ENCODE measurements around the gene COL7A1.
"Not testable (repeated sequence)": the region's sequence is repeated elsewhere in the genome, so short reads cannot be mapped to it uniquely, and the experiment has no call there.

DNA sequence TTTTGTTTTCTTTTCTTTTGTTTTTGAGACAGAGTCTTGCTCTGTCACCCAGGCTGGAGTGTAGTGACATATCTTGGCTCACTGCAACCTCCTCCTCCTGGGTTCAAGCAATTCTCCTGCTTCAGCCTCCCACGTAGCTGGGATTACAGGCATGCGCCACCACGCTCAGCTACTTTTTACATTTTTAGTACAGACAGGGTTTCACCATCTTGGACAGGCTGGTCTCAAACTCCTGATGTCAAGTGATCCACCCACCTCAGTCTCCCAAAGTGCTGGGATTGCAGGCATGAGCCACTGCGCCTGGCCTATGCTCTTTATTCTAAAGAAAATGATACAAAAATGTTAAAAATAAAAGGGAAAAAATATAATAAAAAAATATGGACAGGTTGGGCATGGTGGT is 64.4 kb downstream of the COL7A1 start:
- TF ChIP-seq EZH2 (conservative IDR thresholded peaks at IDR 0.05; ENCODE audit: low read depth, low read length); MAFF (IDR thresholded peaks at IDR 0.05; ENCODE audit: low read depth, low read length); IKZF1 (IDR thresholded peaks at IDR 0.05); TGIF2 (CRISPR knock-in tag; IDR thresholded peaks at IDR 0.05): not testable (repeated sequence)
- TF ChIP-seq, protein P1, sequence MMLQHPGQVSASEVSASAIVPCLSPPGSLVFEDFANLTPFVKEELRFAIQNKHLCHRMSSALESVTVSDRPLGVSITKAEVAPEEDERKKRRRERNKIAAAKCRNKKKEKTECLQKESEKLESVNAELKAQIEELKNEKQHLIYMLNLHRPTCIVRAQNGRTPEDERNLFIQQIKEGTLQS (CRISPR knock-in tag; IDR thresholded peaks at IDR 0.05) = not testable (repeated sequence)
- TF ChIP-seq, protein P2, sequence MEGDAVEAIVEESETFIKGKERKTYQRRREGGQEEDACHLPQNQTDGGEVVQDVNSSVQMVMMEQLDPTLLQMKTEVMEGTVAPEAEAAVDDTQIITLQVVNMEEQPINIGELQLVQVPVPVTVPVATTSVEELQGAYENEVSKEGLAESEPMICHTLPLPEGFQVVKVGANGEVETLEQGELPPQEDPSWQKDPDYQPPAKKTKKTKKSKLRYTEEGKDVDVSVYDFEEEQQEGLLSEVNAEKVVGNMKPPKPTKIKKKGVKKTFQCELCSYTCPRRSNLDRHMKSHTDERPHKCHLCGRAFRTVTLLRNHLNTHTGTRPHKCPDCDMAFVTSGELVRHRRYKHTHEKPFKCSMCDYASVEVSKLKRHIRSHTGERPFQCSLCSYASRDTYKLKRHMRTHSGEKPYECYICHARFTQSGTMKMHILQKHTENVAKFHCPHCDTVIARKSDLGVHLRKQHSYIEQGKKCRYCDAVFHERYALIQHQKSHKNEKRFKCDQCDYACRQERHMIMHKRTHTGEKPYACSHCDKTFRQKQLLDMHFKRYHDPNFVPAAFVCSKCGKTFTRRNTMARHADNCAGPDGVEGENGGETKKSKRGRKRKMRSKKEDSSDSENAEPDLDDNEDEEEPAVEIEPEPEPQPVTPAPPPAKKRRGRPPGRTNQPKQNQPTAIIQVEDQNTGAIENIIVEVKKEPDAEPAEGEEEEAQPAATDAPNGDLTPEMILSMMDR (CRISPR knock-in tag; IDR thresholded peaks at IDR 0.05) = not testable (repeated sequence)

All from HepG2 (cell line).